HTR-8/SVneo (cell line): Measurements from ENCODE around the gene LRRTM2.
A peak's percentile ranks its signal among the peaks of the same experiment; 100 is the strongest.
"Not testable (repeated sequence)": the region's sequence is repeated elsewhere in the genome, so short reads cannot be mapped to it uniquely, and the experiment has no call there.

Source experiments
- DNase-seq: peaks from one replicate; pipeline ENCODE4 v3.0.0; 2011; ENCODE audit warnings: low spot score, mixed read lengths; ENCODE audit not compliant: insufficient read length
- FAIRE-seq: peaks from 2 replicates; lab custom pipeline; 2011; peaks lifted over from hg19 to GRCh38; lab: Jason Lieb, UNC

The LRRTM2 gene

GRCh38 chr5:138874771-138875551 is at the start of gene LRRTM2:
Gene LRRTM2, minus strand, starts transcription at chr5:138875335. Its CDS starts 424 bp downstream, at chr5:138874911.
- FAIRE-seq (no peak), DNase-seq (peak; percentile 22)

GRCh38 chr5:138922494-138922893 is 47.4 kb upstream of the LRRTM2 start:
- no peak for FAIRE-seq

DNA sequence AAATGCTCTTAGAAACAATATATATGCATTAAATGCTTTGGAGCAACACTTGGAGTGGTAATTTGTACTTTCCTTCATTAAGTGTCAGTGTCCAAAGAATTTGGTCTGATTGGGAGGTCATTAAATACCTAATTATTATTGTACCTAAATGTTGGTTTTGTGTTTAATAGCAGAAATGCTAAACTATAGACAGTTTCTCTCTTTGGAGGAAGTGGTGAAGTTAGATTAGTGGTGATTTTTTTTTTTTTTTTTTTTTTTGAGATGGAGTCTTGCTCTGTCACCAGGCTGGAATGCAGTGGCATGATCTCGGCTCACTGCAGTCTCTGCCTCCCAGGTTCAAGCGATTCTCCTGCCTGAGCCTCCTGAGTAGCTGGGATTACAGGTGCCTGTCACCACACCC is 46.2 kb upstream of the LRRTM2 start:
- not testable (repeated sequence) for FAIRE-seq

More at GRCh38 chr5:138922494-138922893, 47.4 kb upstream of the LRRTM2 start:
- DNase-seq: no peak

DNA sequence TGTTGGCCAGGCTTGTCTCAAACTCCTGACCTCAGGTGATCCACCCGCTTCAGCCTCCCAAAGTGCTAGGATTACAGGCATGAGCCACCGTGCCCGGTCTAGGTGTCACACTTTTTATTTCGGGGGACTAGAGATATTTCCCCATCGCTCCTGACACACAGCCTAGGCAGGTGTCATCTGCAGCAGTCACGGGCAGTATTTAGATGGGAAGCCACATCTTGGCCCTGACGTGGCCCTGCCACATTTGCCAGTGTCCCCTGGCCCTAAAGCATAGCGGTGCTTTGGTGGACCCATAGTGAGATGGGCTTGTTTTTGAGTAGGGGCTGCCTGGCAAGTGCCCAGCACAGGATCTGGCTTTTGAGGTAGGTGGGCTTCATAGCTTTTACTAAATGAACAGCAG is 45.0 kb upstream of the LRRTM2 start:
- no peak for FAIRE-seq

More for the DNA sequence above, 46.2 kb upstream of the LRRTM2 start:
- not testable (repeated sequence) for DNase-seq

DNA sequence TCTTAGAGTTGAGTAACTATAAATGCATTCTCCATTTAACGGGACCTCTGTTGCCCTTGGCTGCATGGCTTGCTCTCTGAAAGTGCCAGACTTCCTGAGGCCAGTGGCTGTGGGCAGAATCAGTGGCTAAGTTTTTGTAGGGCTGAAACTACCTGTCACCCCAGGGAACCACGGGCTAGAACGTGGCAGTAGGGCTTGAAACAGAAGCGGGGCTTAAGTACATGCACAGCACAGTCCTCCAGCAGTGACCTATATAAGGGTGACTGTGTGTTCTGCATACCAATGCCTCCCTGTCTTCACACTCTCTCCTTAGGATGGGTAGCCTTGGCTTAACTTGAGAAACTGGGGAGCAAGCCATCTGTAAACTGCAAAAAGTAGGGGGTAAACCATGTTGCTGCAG is 43.6 kb upstream of the LRRTM2 start:
- FAIRE-seq (no peak), DNase-seq (no peak)

More for the DNA sequence above, 45.0 kb upstream of the LRRTM2 start:
- DNase-seq: no peak

DNA sequence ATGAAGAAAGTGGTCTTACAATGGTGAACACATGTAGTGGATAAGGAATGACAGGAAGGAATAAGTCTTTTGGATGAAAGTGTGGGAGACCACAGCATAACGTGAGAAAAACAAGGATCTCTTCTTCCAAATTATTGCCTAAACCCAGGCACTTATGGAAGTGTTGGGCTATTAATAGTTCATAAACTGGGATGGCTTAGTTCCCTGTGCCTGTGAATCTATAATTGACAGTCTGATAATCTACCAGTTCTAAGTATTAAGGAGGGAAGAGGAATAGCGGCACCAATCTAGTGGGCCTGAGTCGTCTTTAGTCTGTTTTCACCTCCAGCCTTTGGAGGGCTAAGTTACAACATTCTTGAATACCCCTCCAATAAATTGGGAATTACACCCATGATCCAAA is 39.2 kb upstream of the LRRTM2 start:
- DNase-seq (no peak), FAIRE-seq (no peak)

DNA sequence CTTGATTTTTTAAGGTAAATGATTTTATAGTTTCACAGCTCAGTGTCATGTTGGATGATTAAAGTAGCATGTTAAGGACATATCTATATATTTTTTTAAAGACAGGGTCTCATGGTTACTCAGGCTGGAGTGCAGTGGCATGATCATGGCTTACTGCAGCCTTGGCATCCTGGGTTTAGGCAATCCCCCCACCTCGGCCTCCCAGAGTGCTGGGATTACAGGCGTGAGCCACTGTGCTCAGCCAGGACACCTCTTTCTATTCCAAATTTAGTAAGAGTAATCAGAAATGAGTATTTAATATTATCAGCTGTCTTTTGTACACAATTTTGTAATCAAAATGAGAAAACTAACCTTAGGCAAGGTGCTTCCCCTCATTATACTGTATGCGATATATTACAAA is 38.6 kb upstream of the LRRTM2 start:
- FAIRE-seq: no peak
- DNase-seq: no peak

DNA sequence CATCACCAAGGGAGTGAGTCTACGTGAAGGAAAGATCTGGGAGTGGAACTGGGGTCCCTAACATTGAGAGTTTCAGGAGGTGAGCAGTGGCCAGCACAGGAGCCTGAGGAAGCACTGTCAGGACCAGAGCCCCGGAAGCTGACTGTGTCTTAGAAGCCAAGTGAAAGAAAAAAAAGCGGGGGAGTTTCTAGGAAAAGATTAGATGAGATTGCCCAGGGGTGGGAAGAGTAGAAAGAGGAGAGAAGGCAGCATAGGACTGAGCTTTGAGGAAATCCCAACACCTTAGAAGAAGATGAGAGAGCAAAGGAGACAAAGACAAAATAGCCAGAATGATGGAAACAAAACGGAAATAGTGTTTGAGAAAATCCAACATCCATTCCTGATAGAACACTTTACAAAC is 37.0 kb upstream of the LRRTM2 start:
- no peak for FAIRE-seq

DNA sequence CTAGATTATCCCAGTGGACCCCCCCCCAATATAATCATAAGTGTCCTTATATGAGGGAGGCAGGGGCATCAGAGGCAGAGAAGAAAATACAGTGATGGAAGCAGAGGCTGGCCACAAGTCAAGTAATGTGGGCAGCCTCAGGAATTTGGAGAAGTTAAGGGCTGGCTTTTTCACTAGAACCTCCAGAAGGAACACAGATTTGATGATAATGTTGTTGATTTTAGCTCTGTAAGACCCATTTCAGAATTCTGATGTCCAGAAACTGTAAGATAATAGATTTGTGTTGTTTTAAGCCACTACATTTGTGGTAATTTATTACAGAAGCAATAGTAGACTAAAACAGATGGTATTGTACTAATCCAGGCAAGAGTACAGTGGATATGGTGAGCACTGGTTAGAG is 36.3 kb upstream of the LRRTM2 start:
- DNase-seq: no peak
- no peak for FAIRE-seq

More for the DNA sequence above, 37.0 kb upstream of the LRRTM2 start:
- no peak for DNase-seq

DNA sequence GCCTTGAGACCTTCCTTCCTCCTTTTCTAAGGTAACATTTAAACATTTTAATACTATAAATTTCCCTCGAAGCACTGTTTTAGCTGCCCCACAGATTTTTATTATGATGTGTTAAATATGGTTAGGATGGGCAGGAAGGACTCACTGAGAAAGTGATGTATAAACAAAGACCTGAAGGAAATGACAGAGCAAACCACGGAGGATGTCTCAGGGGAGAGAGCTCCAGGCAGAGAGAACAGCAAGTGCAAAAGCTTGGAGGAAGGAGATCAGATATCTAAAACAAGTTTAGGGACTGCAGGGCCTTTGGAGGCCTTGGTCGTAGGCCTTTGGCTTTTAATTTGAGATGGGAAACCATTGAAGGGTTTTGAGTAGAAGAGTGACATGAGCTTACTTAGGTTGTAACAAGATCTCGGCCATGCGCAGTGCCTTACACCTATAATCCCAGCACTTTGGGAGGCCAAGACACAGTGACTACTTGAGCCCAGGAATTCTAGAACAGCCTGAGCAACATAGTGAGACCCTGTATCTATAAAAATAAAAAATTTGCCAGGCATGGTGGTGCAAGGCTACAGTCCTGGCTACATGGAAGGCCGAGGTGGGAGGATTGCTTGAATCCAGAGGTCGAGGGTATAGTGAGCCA is 35.5 kb upstream of the LRRTM2 start:
- DNase-seq: no peak
- FAIRE-seq: no peak

DNA sequence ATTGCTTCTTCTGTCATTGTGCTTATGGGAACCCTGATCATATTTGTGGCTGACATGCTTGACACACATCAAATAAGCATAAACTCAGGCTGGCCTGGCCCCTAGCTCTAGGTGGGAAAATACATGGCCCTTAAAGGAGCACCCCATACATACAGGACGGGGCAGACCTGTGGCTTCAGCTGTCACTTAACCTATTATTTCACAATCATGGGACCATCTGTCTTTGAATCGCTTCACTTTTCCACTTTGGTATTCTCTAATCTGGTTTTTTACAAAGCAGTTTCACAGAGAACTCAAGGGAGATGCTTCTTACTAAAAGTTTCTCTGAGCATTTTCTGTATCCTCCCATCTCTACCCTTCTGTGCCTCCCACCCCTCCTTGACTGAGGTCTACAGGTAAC is 34.6 kb upstream of the LRRTM2 start:
- no peak for DNase-seq

DNA sequence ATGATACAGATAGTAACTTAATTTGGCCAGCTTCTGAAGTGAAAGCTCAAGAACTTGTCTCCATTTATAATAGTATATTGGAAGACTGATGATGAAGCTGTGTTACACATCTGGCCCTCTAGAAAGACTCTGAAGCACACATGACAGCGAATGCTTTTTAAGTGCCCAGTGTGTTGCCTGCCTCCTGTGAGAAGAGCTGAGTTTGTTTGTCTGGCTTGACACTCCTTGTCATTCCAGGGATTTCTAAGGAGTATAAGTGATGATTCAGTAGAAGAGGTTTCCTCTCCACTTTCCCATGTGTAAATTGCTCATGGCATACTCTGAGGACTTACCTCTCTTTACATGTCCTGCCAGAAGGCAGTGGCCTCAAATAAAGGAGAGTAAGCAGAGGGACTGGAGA is 30.4 kb upstream of the LRRTM2 start:
- DNase-seq: peak; percentile 21
- FAIRE-seq: no peak

More for the DNA sequence above, 34.6 kb upstream of the LRRTM2 start:
- FAIRE-seq: no peak

GRCh38 chr5:138903130-138903775 is 28.1 kb upstream of the LRRTM2 start:
- FAIRE-seq: peak; percentile 85
- DNase-seq: peak; percentile 52

GRCh38 chr5:138901716-138902115 is 26.6 kb upstream of the LRRTM2 start:
- FAIRE-seq (no peak), DNase-seq (no peak)

GRCh38 chr5:138900281-138900965 is 25.3 kb upstream of the LRRTM2 start:
- no peak for FAIRE-seq
- DNase-seq: peak; percentile 49

- FAIRE-seq (no peak), DNase-seq (no peak)
Observed at GRCh38 chr5:138898742-138899141, 23.6 kb upstream of the LRRTM2 start.

DNA sequence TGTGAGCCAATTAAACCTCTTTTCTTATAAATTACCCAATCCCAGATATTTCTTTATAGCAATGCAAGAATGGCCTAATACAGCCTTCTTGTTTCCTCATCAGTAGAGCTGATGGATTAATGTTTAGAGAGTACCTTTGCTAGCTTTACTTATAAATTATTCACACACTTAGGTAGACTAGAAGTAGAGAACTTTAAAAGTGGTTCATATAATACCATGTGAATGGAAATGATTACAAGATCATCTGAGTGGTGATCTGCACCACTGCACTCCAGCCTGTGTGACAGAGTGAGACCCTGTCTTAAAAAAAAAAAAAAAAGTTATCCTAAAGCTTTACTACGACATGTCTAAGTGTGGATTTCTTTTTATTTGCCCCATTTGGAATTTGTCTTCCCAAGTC is 23.2 kb upstream of the LRRTM2 start:
- DNase-seq (no peak), FAIRE-seq (no peak)

DNA sequence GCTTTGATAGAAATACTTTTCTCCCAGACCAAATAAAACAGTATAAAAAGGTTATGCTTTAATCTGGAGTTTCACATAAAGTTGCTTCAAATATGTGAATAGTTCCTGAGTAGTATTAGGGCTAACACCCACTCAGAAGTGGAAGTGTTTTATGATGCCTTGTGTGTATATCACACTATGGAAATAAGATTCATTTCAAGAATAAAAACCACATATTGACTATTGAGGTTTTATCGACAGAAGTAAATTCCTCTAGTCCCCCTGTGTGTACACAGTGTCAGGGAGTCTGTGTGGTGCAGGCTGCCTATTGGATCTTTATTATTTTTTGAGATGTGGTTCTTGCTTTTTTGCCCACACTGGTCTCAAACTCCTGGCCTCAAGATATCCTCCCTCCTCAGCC is 20.8 kb upstream of the LRRTM2 start:
- no peak for DNase-seq
- no peak for FAIRE-seq

- FAIRE-seq (no peak), DNase-seq (no peak)
Observed at GRCh38 chr5:138890644-138891043, 15.5 kb upstream of the LRRTM2 start.

GRCh38 chr5:138889994-138890393 is 14.9 kb upstream of the LRRTM2 start:
- DNase-seq (no peak), FAIRE-seq (no peak)
